CD4-positive, alpha-beta T cell treated with Interleukin-6 at 100 ng/mL for 8 hours (primary cell): Measurements from ENCODE around the gene GLRA3.
"Not testable (repeated sequence)": the region's sequence is repeated elsewhere in the genome, so short reads cannot be mapped to it uniquely, and the experiment has no call there.

Experiments used
- DNase-seq: peaks from one replicate; pipeline ENCODE4 v3.0.0-alpha.2; 2020; ENCODE audit warnings: mixed read lengths, low spot score

GLRA3 gene

DNA sequence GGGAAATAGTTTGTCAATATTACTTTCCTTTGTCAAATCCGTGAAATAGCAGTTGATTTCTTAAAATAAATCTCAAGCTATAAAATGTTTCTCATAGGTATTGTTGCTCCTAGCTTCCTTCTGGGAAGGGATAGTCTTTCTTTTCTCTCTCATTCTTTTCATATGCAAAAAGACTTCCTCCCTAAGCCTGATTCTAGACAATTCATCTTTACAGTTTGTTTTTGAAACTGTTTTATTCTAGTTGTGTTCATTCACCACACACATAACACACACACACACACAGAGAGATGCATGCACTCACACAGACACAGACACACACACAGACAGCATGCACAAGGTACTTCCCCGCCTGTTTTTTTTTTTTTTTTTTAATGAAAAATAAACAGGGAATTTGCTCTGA lies 18.2 kb downstream of the GLRA3 start:
- DNase-seq: no peak

- no peak for DNase-seq
Measured at GRCh38 chr4:174808836-174809235, 20.2 kb downstream of the GLRA3 start.

DNA sequence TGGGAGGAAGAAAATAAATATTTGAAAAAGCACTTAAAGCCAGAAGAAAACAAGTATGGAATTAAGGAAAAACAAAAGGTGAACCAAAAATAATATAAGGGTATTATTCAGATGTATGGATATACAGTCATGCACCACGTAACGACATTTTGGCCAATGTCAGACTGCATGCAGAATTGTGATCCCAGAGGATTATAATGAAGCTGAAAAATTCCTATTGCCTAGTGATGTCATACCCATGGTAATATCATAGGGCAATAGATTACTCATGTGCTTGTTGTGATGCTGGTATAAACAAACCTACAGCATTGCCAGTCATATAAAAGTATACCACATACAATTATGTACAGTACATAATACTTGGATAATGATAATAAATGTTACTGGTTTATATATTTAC lies 20.9 kb downstream of the GLRA3 start:
- DNase-seq: no peak

DNA sequence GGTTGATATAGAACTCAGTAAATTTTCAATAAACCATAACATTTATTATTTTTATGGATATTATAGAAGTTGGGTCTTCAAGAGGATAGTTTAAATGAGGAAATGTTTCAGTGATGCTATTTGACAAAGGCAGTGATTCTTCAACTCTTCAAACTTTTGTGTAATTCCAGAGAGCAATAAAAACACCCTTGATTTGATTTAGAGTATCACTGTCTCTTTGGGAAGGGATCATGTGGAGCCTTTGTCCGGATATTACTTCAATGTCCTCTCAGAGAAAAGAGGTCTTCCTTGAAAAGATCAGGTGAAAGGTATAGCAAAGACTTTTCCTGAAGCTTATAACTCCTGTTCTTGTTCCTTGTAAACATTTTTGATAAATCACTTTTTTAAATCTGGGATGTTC lies 23.3 kb downstream of the GLRA3 start:
- DNase-seq: no peak

DNA sequence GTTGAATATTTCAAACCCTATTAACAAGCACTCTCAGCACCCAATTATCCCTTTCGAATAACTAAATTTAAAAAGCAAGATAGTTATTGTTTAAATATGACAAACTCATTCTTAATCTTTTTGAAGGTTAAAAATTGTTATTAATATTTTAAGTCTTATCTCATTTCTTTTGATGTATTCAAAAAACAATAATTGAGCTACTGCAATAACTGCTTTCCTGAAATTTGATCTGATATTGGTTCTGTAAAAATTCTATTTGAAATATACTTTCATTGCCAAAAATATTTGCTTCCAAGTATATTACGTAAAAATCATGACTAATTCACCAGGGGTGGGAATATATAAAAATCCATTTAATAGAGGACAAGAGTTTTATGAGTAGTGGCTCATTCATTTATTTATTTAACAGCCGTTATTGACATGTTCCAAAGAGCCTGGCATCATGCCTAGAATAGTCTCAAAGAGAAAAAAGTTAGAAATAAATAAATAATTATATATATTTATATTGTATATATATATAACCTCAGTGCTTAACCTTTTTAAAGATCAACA lies 34.4 kb downstream of the GLRA3 start:
- DNase-seq: no peak

GRCh38 chr4:174789657-174790056 lies 39.4 kb downstream of the GLRA3 start:
- DNase-seq: no peak

DNA sequence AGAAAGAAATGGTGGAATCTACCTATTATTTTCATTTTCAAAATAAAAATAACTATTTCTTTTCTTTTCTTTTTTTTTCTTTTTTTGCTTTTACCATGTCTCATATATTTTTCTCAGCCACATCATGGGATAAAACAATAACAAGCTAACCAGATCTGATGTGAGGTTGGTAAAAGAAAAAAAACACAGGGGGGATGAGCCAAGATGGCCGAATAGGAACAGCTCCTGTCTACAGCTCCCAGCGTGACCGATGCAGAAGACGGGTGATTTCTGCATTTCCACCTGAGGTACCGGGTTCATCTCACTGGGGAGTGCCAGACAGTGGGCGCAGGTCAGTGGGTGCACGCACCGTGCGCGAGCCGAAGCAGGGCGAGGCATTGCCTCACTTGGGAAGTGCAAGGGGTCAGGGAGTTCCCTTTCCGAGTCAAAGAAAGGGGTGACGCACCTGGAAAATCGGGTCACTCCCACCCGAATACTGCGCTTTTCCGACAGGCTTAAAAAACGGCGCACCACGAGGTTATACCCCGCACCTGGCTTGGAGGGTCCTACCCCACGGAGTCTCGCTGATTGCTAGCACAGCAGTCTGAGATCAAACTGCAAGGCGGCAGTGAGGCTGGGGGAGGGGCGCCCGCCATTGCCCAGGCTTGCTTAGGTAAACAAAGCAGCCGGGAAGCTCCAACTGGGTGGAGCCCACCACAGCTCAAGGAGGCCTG lies 50.6 kb downstream of the GLRA3 start:
- not testable (repeated sequence) for DNase-seq

DNA sequence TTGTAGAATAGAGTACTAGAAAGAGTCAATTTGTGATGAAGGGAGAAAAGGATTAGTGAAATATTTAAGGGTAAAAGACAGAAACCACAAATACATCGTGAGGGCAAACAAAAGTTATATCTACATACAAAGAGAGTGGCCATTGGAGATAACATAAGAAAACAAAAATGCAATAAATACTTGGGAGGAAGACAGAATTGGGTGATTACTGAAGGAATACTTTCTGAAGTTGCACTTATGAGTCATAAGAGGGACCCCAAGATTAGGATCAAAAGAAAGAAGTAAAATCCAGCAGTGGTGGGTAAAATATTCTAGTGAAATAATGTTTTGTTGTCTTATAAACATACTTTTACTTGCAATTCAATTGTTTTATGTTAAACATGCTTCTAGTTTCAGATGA lies 53.7 kb downstream of the GLRA3 start:
- no peak for DNase-seq

GRCh38 chr4:174764105-174764729 lies 64.8 kb downstream of the GLRA3 start:
- no peak for DNase-seq

DNA sequence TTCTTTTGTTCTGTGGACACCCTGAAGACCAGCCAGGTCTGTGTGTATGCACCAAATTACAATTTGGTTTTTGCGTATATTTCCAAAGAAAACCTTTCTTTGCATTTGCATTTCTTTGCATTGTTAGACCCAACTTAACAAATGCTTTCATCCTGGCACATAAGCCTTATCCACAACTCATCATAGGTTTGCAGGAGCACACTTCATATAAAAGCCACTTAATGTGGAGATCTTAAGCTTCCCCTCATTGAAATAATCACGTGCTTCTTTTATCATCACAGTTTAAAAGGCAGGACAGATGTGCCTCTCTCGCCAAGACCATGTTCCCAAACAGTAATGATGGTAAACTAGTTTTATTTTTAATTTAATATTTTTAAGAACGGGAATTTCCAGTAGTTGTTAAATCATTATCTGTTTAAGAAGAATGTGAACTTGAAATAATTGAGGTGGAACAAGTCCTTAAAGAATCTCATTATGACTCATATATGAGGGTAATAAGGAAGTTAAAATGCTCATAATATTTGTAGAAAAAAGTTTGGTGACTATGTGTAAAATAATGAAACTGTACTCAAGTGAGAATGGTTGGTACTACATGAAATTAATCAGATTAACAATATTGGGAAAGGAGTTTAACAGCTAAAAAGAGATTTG lies 65.5 kb downstream of the GLRA3 start:
- no peak for DNase-seq

DNA sequence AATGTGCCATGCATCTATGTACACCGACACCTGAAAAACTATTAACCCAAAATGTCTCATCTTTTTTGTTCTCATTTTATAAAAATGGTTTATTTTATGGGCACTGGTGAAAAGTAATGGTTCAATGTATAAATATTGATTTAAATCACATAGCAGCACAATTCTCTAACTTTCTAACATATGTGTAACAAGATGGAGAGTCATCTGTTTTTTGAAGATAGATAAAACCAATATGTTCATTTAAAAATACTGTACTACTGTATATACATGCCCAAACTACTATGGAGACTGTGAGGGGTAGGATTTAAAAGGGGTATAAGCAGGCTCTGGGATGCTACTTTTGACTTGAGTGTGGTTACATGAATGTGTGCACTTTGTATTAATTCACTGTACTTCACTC lies 67.6 kb downstream of the GLRA3 start:
- DNase-seq: no peak

DNA sequence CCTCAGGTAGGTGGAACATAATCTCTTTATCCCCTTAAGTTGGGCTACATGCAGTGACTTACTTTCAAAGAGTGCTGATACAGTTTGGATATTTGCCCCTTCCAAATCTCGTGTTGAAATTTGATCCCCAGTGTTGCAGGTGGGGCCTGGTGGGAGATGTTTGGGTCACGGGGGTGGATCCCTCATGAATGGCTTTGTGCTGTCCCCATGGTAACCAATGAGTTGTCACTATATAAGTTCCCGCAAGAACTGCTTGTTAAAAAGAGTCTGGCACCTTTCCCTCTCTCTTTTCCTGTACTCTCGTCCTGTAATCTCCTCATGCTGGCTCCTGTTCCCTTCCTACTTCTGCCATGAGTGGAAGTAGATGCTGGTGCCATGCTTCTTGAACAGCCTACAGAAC lies 71.3 kb downstream of the GLRA3 start:
- DNase-seq: no peak

DNA sequence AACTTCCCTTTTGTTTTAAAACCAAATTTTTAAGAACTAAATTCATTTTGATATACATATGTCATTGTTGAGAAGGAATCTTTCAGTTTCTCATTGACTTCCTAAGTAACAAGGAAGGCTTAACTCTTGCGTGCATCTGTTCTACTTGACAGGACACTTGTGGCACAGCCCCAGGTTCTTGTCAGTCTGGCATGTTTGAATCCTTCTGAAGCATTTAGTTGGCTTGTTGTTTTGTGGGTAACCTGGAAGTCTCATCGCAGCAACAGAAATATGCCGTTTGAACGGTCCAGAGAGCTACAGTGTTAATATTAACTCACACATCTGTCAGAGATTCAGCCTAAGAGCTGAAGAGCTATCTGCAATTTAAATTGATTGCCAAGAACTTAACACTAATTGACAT lies 76.0 kb downstream of the GLRA3 start:
- no peak for DNase-seq

DNA sequence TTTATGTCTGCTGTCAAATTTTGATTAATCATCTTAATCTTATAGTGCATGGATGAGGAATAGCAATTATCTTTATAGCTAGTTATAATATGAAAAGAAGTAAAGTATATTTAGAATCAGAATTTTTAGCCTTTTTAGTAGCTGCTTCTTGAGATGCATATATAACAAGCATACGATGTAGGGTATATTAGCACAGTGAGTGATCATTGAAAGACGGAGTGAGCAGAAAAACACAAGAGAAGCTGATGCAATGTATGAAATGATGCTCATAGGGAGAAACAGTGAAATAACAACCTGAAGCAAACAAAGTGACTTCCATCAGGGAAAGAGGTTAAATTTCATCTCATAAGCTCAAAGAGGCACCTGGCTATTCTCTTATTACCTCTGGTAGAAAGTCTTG lies 77.0 kb downstream of the GLRA3 start:
- no peak for DNase-seq

DNA sequence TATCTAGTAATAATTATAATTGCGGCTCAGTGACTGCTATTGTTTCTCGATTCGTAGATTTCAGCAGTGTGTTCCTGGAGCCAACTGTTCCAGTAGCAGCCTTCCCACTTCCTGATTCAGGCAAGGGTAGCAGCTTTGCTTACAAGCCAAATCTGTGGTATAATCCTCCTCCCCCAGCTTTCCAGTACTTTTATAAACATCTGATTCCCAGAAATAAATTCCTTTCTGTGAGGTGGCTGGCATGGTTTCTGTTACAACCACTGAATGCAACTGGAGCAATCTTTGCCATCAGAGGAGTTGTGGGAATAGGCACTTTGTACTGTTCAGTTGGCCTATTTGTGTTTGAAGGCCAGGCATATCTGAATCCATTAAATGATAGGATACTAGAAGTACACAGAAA lies 80.0 kb downstream of the GLRA3 start:
- DNase-seq: no peak

- DNase-seq: no peak
Measured at GRCh38 chr4:174746710-174747109, 82.3 kb downstream of the GLRA3 start.

DNA sequence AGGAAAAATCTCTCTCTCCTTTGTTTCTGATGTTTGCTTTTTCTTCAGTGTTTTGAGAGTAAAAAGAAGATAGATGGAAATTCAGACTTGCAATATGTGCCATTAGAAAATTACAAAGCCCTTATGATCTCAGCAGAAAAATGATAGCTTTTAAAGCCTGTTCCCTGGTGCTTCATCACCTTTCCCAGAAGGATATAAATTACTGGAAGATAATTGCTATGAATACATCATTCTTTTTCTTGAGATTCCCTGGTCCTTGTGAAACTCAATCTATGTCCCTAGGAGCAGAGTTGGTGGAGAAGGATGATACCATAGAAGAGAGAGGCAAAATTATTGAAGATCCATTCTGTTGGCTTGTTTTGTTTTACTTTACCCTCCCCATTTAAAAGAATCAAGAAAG lies 86.5 kb downstream of the GLRA3 start:
- DNase-seq: no peak

DNA sequence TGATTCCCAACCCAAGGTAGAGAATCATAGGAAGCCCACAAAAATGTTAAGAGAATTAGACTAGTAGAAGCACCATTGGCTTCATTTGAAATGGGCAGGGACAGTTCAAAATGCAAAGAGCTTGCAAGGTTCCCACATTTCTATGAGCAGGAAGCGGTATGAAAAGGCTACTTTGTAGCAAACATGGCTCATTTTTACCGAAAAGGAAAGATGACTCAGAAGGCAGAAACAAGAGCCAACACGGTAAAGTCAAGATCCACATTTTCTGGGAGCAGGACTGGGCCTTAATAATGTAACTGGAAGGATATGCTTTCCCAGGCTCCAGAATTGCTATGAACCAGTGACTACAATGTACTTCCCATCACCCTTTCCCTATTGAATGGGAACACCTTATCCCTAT lies 89.5 kb downstream of the GLRA3 start:
- DNase-seq: no peak

- no peak for DNase-seq
Measured at GRCh38 chr4:174734181-174734580, 94.9 kb downstream of the GLRA3 start.

GRCh38 chr4:174717828-174718227 lies 111.2 kb downstream of the GLRA3 start:
- no peak for DNase-seq

DNA sequence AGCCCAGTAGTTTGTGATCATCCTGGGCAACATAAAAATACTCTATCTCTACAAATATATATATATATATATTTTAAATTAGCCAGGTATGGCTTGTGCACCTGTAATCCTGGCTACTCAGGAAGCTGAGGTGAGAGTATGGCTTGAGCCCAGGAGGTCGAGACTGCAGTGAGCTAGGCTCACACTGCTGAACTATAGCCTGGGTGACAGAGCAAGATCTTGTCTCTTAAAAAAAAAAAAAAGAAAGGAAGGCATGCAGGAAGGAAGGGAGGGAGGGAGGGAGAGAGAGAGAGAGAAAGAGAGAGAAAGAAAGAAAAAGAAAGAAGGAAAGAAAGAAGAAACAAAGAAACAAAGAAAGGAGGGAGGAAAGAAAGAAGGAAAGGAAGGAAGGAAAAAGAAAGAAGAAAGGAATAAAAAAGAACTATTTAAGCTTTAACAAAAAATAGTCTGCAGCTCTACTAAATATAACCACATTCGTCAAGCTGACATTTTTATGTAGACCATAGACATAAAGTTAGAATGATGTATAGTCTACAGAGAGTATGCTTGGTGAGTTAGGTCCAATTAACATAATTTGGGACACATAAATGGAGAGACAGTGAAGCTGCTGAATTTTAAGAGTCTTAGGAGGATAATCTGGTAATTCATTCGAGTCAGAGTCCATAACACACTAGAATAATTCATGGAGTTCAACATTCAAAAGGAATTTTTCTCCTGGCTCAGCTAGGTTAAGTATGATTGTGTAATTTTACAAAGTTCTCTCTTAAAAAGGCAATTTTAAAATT lies 111.9 kb downstream of the GLRA3 start:
- no peak for DNase-seq

GRCh38 chr4:174714393-174715211 lies 114.4 kb downstream of the GLRA3 start:
- DNase-seq: no peak
